Liver (tissue), 9 donors: ENCODE data around the gene BMPER. TPM values are rescaled to one million over a fixed set of nuclear protein-coding genes. Genes with fewer than 3 reads are reported as not detected.

Experiments
- DNase-seq: peaks from one replicate; pipeline ENCODE4 v3.0.0-alpha.2; 2017; ENCODE audit warnings: low spot score
- H3K27ac ChIP-seq, 2 donors: one replicate each; pipeline ENCODE4 v1.7.0; 2013; ENCODE audit warnings: inconsistent platforms in 2 of 2, low read length in 2 of 2, control low read depth in 1 of 2, low read depth in 1 of 2, mild to moderate bottlenecking in 1 of 2
- H3K27me3 ChIP-seq, 4 donors: one replicate each; pipeline versions ENCODE4 v1.6.1 to v1.7.0; 2013; ENCODE audit warnings: low read length in 3 of 4, inconsistent platforms in 1 of 4, mild to moderate bottlenecking in 1 of 4, moderate library complexity in 1 of 4; ENCODE audit not compliant: control insufficient read depth in 4 of 4, insufficient read depth in 4 of 4
- H3K36me3 ChIP-seq, 4 donors: one replicate each; pipeline versions ENCODE4 v1.6.1 to v1.7.0; 2013; ENCODE audit warnings: low read length in 3 of 4, mild to moderate bottlenecking in 3 of 4, low read depth in 1 of 4, moderate library complexity in 1 of 4; ENCODE audit not compliant: control insufficient read depth in 4 of 4, insufficient read depth in 3 of 4
- H3K4me1 ChIP-seq, 4 donors: one replicate each; pipeline versions ENCODE4 v1.6.1 to v1.7.0; 2013; ENCODE audit warnings: low read length in 3 of 4, mild to moderate bottlenecking in 3 of 4, moderate library complexity in 1 of 4; ENCODE audit not compliant: control insufficient read depth in 4 of 4, insufficient read depth in 4 of 4
- H3K4me3 ChIP-seq, 3 donors: one replicate each; pipeline versions ENCODE4 v1.6.1 to v1.7.0; 2013; ENCODE audit warnings: low read length in 3 of 3, control low read depth in 1 of 3, low read depth in 1 of 3, mild to moderate bottlenecking in 1 of 3
- H3K9ac ChIP-seq, 2 donors: one replicate each; pipeline ENCODE4 v1.7.0; 2013; ENCODE audit warnings: low read length in 2 of 2, mild to moderate bottlenecking in 2 of 2, moderate library complexity in 2 of 2, control low read depth in 1 of 2, low read depth in 1 of 2
- H3K9me3 ChIP-seq, 4 donors: one replicate each; pipeline versions ENCODE4 v1.6.1 to v1.7.0; 2013; ENCODE audit warnings: low read length in 3 of 4; ENCODE audit not compliant: control insufficient read depth in 4 of 4
- ATF3 ChIP-seq: IDR thresholded peaks from 2 replicates; pipeline ENCODE4 v1.6.1; 2016; ENCODE audit warnings: antibody characterized with exemption
- CTCF ChIP-seq: fragments of 150-350 bp; IDR thresholded peaks from 2 replicates; pipeline ENCODE4 v1.5.1; 2017; ENCODE audit warnings: improper control_type of control experiment, low read depth, low read length; ENCODE audit not compliant: missing input control
- EGR1 ChIP-seq, 2 donors: IDR thresholded peaks; 2 replicates each; pipeline ENCODE4 v1.6.1; 2016 to 2018; ENCODE audit warnings: antibody characterized with exemption in 2 of 2, low read depth in 2 of 2
- FOXA1 ChIP-seq: IDR thresholded peaks from 2 replicates; pipeline ENCODE4 v1.6.1; 2016; ENCODE audit warnings: antibody characterized with exemption
- FOXA2 ChIP-seq: IDR thresholded peaks from 2 replicates; pipeline ENCODE4 v1.6.1; 2016; ENCODE audit warnings: antibody characterized with exemption
- GABPA ChIP-seq, 2 donors: IDR thresholded peaks in 1 of 2; conservative IDR thresholded peaks in 1 of 2; 2 replicates each; pipeline ENCODE4 v1.6.1; 2016; ENCODE audit warnings: antibody characterized with exemption in 2 of 2, mild to moderate bottlenecking in 1 of 2, moderate library complexity in 1 of 2
- HNF4G ChIP-seq: IDR thresholded peaks from 2 replicates; pipeline ENCODE4 v1.6.1; 2016; ENCODE audit warnings: antibody characterized with exemption
- RAD21 ChIP-seq, 2 donors: IDR thresholded peaks; 2 replicates each; pipeline ENCODE4 v1.6.1; 2016; ENCODE audit warnings: antibody characterized with exemption in 2 of 2, mild to moderate bottlenecking in 2 of 2
- REST ChIP-seq: IDR thresholded peaks from 2 replicates; pipeline ENCODE4 v1.6.1; 2016; ENCODE audit warnings: antibody characterized with exemption, mild to moderate bottlenecking
- RXRA ChIP-seq, 2 donors: IDR thresholded peaks; 2 replicates each; pipeline ENCODE4 v1.6.1; 2017 to 2018; ENCODE audit warnings: antibody characterized with exemption in 2 of 2, mild to moderate bottlenecking in 1 of 2
- SP1 ChIP-seq: IDR thresholded peaks from 2 replicates; pipeline ENCODE4 v1.6.1; 2018; ENCODE audit warnings: antibody characterized with exemption, mild to moderate bottlenecking
- TAF1 ChIP-seq: conservative IDR thresholded peaks from 2 replicates; pipeline ENCODE4 v1.6.1; 2016; ENCODE audit warnings: antibody characterized with exemption, mild to moderate bottlenecking
- YY1 ChIP-seq: IDR thresholded peaks from 2 replicates; pipeline ENCODE4 v1.6.1; 2016; ENCODE audit warnings: antibody characterized with exemption, mild to moderate bottlenecking
- ZBTB33 ChIP-seq: IDR thresholded peaks from 2 replicates; pipeline ENCODE4 v1.6.1; 2016; ENCODE audit warnings: antibody characterized with exemption
- WGBS: extraction: QIAGEN DNeasy Blood & Tissue Kit; methylation state at CpG from one replicate; pipeline ENCODE4 v1.1.7; 2013; 5-methylcytosine and 5-hydroxymethylcytosine counted together
- polyA plus RNA-seq, 2 donors: library from polyadenylated mRNA; stranded (reverse) in 1 of 2; unstranded in 1 of 2; fragments of 200-250 nt in 1 of 2; fragments of >200 nt in 1 of 2; fragmentation: Nextera tagmentation in 1 of 2; extraction: Ambion mirVana in 1 of 2; gene quantifications; one replicate each; pipeline versions ENCODE4 v1.2.1 to v1.2.3, GENCODE V29; 2013 to 2015
- total RNA-seq, 2 donors: library from RNA; depleted of rRNA; stranded (reverse); fragments of >200 nt; gene quantifications; one replicate each; pipeline ENCODE4 v1.2.3, GENCODE V29; 2014
- donor health status: healthy.
- donor health status: healthy.
- donor health status: healthy.
- donor health status: healthy.
- donor health status: healthy.

BMPER gene
- total and polyA plus RNA-seq, 4 donors, result 4.0 to 8.5 (median 6.2) TPM

- no peaks in the 10 kb centered on the region for H3K36me3 ChIP-seq
- no peak overlapping the region for H3K4me3 ChIP-seq
- no peak overlapping the region for H3K27ac ChIP-seq
- no peak for TF ChIP-seq ATF3
- TF ChIP-seq HNF4G, result no peak
- TF ChIP-seq CTCF, result no peak
- no peak for TF ChIP-seq SP1
- no peak for TF ChIP-seq YY1
- no peak for TF ChIP-seq GABPA (IDR thresholded peaks at IDR 0.05 in 1 of 2, conservative IDR thresholded peaks at IDR 0.05 in 1 of 2)
- TF ChIP-seq FOXA2, result no peak
- no peak for TF ChIP-seq FOXA1
- no peak for TF ChIP-seq EGR1 (IDR thresholded peaks at IDR 0.05; ENCODE audit: low read depth in 2 of 2)
- no peak for TF ChIP-seq RXRA (IDR thresholded peaks at IDR 0.05)
- TF ChIP-seq TAF1, result no peak
- no peaks in the 10 kb centered on the region for H3K27me3 ChIP-seq
- no peak for DNase-seq
- no peaks in the 10 kb centered on the region for H3K9me3 ChIP-seq
- no peaks in the 10 kb centered on the region for H3K4me1 ChIP-seq
- no peak overlapping the region for H3K9ac ChIP-seq
Observed at GRCh38 chr7:33919449-33919848, 14.1 kb downstream of the BMPER start.

GRCh38 chr7:33921216-33921938 is 16.0 kb downstream of the BMPER start:
- TF ChIP-seq FOXA2 (no peak), SP1 (no peak), RAD21 (IDR thresholded peaks at IDR 0.05) (no peak), REST (no peak), HNF4G (no peak), ZBTB33 (no peak), FOXA1 (no peak), ATF3 (no peak)
- Histone ChIP-seq H3K27me3 (no peaks in the 10 kb centered on the region), H3K4me1 (no peaks in the 10 kb centered on the region), H3K27ac (peak overlapping the region; percentile 15 to 60), H3K4me3 (no peak overlapping the region), H3K9me3 (no peaks in the 10 kb centered on the region), H3K36me3 (no peaks in the 10 kb centered on the region), H3K9ac (no peak overlapping the region)
- DNase-seq, result no peak
- 80% methylated on average over 17 of the region's 17 CpGs for WGBS
